IPS-18a (cell line): ENCODE results near the gene ZDHHC11B.
"Not testable (repeated sequence)": the region's sequence is repeated elsewhere in the genome, so short reads cannot be mapped to it uniquely, and the experiment has no call there.

Source experiments
- H3K27ac ChIP-seq: one replicate; pipeline ENCODE4 v1.5.1; 2013; ENCODE audit warnings: low read length
- H3K27me3 ChIP-seq: one replicate; pipeline ENCODE4 v1.6.1; 2013; ENCODE audit warnings: mild to moderate bottlenecking, low read length; ENCODE audit not compliant: control insufficient read depth, insufficient read depth
- H3K36me3 ChIP-seq: one replicate; pipeline ENCODE4 v1.6.1; 2013; ENCODE audit warnings: low read depth, low read length; ENCODE audit not compliant: control insufficient read depth
- H3K4me1 ChIP-seq: one replicate; pipeline ENCODE4 v1.6.1; 2013; ENCODE audit warnings: low read depth, low read length; ENCODE audit not compliant: control insufficient read depth
- H3K4me3 ChIP-seq: one replicate; pipeline ENCODE4 v1.5.1; 2013; ENCODE audit warnings: low read length
- H3K9ac ChIP-seq: one replicate; pipeline ENCODE4 v1.6.1; 2013; ENCODE audit warnings: mild to moderate bottlenecking, low read length, moderate library complexity
- H3K9me3 ChIP-seq: one replicate; pipeline ENCODE4 v1.6.1; 2013; ENCODE audit warnings: low read depth, low read length; ENCODE audit not compliant: control insufficient read depth

ZDHHC11B gene

GRCh38 chr5:694042-694431, 90.5 kb downstream of the ZDHHC11B start:
- not testable (repeated sequence) for H3K27ac ChIP-seq, H3K4me3 ChIP-seq, H3K9ac ChIP-seq, H3K4me1 ChIP-seq, H3K36me3 ChIP-seq, H3K9me3 ChIP-seq
- peaks cover 23% of the 10 kb centered on the region for H3K27me3 ChIP-seq

DNA sequence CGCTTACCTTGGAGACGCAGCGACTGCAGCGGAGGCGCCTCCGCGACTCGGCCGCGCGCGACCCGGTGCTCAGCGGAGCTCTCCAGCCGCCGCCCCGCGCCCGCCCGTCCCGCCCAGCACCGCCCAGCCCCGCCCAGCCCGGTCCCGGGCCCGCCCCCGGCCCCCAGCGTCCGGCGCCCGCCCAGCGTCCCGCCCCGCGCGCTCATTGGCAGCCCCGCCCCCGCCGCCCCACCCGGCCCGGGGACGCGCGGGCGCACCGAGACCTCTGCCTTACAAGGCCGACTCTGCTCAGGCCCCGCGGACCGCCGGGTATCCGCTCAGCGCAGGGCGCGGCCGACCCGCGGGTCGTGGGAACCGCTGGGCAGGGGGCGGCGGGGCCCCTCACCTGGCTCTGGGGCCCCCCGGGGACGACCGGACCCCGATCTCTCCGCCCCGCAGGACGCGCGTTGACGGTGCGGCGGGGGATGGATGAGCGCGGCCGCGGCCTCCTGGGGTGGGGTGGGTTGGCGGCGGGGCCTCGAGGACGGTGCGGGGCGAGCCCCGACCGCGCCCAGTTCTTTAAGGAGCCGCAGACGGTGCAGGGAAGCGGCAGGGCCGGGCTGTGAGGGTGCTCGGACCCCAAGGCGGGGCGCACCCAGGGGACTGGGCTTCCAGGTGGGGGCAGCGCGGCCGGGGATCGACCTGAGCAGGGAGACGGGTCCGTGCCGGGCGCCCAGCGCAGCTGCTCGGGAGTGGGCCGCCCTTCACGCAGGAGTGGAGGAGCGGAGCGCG, 91.1 kb downstream of the ZDHHC11B start, which contains the start of gene TPPP:
TPPP (minus strand) TSS at position 82 of the 771 bp plus-strand sequence. CDS start 15,292 bp downstream, outside the sequence.
- H3K27me3 ChIP-seq: peaks cover 18% of the 10 kb centered on the region
- not testable (repeated sequence) for H3K9ac ChIP-seq, H3K27ac ChIP-seq, H3K4me1 ChIP-seq, H3K36me3 ChIP-seq, H3K9me3 ChIP-seq
- peak within 1 kb of the TSS; percentile 44 for H3K4me3 ChIP-seq

GRCh38 chr5:692529-693041, 91.9 kb downstream of the ZDHHC11B start:
- H3K27ac ChIP-seq, H3K9ac ChIP-seq, H3K4me1 ChIP-seq, H3K36me3 ChIP-seq, H3K9me3 ChIP-seq: not testable (repeated sequence)
- Histone ChIP-seq H3K4me3 (peak overlapping the region; percentile 17), H3K27me3 (peaks cover 18% of the 10 kb centered on the region)

DNA sequence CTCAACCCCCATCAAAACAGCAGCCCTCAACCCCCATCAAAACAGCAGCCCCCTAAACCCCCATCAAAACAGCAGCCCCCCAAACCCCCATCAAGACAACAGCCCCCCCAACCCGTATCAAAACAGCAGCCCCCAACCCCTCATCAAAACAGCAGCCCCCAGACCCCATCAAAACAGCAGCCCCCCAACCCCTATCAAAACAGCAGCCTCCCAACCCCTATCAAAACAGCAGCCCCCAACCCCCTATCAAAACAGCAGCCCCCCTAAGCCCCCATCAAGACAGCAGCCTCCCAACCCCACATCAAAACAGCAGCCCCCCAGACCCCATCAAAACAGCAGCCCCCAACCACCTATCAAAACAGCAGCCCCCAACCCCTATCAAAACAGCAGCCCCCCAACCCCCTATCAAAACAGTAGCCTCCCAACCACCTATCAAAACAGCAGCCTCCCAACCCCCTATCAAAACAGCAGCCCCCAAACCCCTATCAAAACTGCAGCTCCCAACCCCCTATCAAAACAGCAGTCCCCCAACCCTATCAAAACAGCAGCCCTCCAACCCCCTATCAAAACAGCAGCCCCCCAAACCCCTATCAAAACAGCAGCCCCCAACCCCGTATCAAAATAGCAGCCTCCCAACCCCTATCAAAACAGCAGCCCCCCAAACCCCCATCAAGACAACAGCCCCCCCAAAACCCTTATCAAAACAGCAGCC, 92.6 kb downstream of the ZDHHC11B start:
- Histone ChIP-seq H3K27me3 (peaks cover 18% of the 10 kb centered on the region), H3K36me3 (no peaks in the 10 kb centered on the region), H3K4me3 (no peak overlapping the region), H3K9me3 (no peaks in the 10 kb centered on the region), H3K4me1 (no peaks in the 10 kb centered on the region), H3K9ac (no peak overlapping the region), H3K27ac (no peak overlapping the region)

GRCh38 chr5:691049-691448, 93.5 kb downstream of the ZDHHC11B start:
- not testable (repeated sequence) for H3K27ac ChIP-seq, H3K4me1 ChIP-seq, H3K9ac ChIP-seq, H3K9me3 ChIP-seq, H3K36me3 ChIP-seq, H3K4me3 ChIP-seq
- H3K27me3 ChIP-seq: peaks cover 18% of the 10 kb centered on the region

GRCh38 chr5:690293-690692, 94.2 kb downstream of the ZDHHC11B start:
- not testable (repeated sequence) for H3K36me3 ChIP-seq, H3K9ac ChIP-seq, H3K4me3 ChIP-seq, H3K4me1 ChIP-seq, H3K27ac ChIP-seq, H3K9me3 ChIP-seq
- H3K27me3 ChIP-seq: peaks cover 18% of the 10 kb centered on the region

DNA sequence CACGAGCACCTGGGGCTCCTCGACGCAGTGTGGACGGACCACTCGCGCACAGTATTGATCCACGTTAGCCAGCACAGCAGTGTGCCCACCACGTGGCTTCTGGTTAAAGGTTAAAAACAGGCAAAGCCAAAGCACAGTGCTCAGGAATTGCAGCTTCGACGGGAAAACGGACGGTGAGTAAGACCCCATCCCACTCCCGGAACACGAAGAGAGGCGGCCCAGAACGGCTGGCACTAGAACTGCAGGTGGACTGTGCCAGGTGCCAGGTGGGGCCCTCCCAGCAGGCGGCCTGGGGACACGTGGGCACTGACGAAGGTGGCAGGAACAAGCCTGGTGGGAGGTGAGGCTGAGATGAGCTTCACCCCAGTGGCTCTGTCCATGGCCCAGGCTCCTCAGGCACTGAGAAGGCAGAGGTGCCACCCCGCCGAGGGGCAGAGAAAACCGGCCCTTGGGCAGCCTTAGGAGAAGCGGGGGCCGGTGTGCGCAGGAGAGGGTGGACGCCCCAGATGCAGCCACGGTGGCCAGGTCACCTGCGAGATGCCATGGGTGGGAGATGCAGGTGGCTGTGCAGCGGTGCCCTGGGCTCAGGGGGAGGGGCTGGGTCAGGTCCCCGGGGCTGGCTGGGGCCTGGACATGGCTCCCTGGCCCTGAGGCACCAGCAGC, 96.0 kb downstream of the ZDHHC11B start:
- H3K27me3 ChIP-seq: peaks cover 14% of the 10 kb centered on the region
- H3K4me1 ChIP-seq, H3K4me3 ChIP-seq, H3K27ac ChIP-seq, H3K9ac ChIP-seq, H3K9me3 ChIP-seq, H3K36me3 ChIP-seq: not testable (repeated sequence)

GRCh38 chr5:686936-687335, 97.6 kb downstream of the ZDHHC11B start:
- H3K27me3 ChIP-seq, H3K4me1 ChIP-seq, H3K27ac ChIP-seq, H3K9me3 ChIP-seq, H3K36me3 ChIP-seq, H3K4me3 ChIP-seq, H3K9ac ChIP-seq: not testable (repeated sequence)

DNA sequence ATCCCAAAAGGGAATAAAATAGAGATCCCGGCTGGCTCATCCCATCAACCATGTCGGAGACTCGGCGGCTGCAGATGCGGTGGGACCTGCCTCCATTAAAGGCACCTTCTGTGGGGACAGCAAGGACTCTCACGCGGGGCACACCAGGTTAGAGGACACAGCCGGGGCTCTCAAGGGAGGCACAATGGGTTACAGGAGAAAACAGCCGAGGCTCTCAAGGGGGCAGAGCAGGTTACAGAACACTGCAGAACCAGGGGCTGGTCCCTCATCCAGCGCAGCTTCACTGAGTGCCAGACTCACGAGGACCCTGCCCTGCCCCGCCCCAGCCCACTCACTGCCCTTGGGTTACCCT, 98.4 kb downstream of the ZDHHC11B start:
- not testable (repeated sequence) for H3K4me3 ChIP-seq, H3K27ac ChIP-seq, H3K4me1 ChIP-seq, H3K9ac ChIP-seq, H3K9me3 ChIP-seq, H3K36me3 ChIP-seq, H3K27me3 ChIP-seq

GRCh38 chr5:685262-686171, 99.0 kb downstream of the ZDHHC11B start:
- Histone ChIP-seq H3K9ac (no peak overlapping the region), H3K36me3 (no peaks in the 10 kb centered on the region), H3K27me3 (no peaks in the 10 kb centered on the region), H3K9me3 (no peaks in the 10 kb centered on the region), H3K27ac (no peak overlapping the region), H3K4me1 (no peaks in the 10 kb centered on the region), H3K4me3 (no peak overlapping the region)

- Histone ChIP-seq H3K9me3 (no peaks in the 10 kb centered on the region), H3K36me3 (no peaks in the 10 kb centered on the region), H3K9ac (no peak overlapping the region), H3K4me1 (no peaks in the 10 kb centered on the region), H3K4me3 (no peak overlapping the region), H3K27ac (no peak overlapping the region), H3K27me3 (no peaks in the 10 kb centered on the region)
Observed at GRCh38 chr5:684751-685216, 99.7 kb downstream of the ZDHHC11B start.
